ENCODE measurements around the gene ROBO1.

- TF ChIP-seq CTCF (IDR thresholded peaks at IDR 0.05) (no peak), ZFX (IDR thresholded peaks at IDR 0.05; ENCODE audit: borderline replicate concordance) (no peak)
These were observed 1156.5 kb downstream of the ROBO1 start for GRCh38 chr3:78611278-78611677.
